ENCODE data around the gene LSAMP.

GRCh38 chr3:116230431-116231020 is 214.8 kb downstream of the LSAMP start:
- TF ChIP-seq CTCF (IDR thresholded peaks at IDR 0.05): no peak
- no peak for TF ChIP-seq POLR2A (IDR thresholded peaks at IDR 0.05)
